ENCODE results near the gene HCN3. TPM values are rescaled to one million over a fixed set of nuclear protein-coding genes. Genes with fewer than 3 reads are reported as not detected.

HCN3 gene
- total RNA-seq, 1 donor from 2014 or later: 7.3 TPM

- Mint-ChIP-seq H3K27ac (ENCODE audit: unreplicated experiment) (no peak overlapping the region), H3K4me3 (ENCODE audit: unreplicated experiment) (no peak overlapping the region), H3K4me1 (ENCODE audit: unreplicated experiment) (peaks cover 4% of the 10 kb centered on the region), H3K9me3 (ENCODE audit: unreplicated experiment) (no peaks in the 10 kb centered on the region), H3K27me3 (ENCODE audit: unreplicated experiment) (peaks cover 19% of the 10 kb centered on the region), H3K36me3 (ENCODE audit: low read depth, unreplicated experiment) (peaks cover 9% of the 10 kb centered on the region)
- DNase-seq (ENCODE audit: low spot score): no peak
- TF ChIP-seq CTCF (IDR thresholded peaks at IDR 0.05; ENCODE audit: unreplicated experiment): no peak
These were observed 16.0 kb downstream of the HCN3 start for GRCh38 chr1:155293086-155293749.

- TF ChIP-seq CTCF (IDR thresholded peaks at IDR 0.05; ENCODE audit: unreplicated experiment): no peak
- peaks cover 18% of the 10 kb centered on the region for H3K27me3 Mint-ChIP-seq (ENCODE audit: unreplicated experiment)
- peak overlapping the region; percentile 87 for H3K4me3 Mint-ChIP-seq (ENCODE audit: unreplicated experiment)
- H3K36me3 Mint-ChIP-seq (ENCODE audit: low read depth, unreplicated experiment): no peaks in the 10 kb centered on the region
- no peaks in the 10 kb centered on the region for H3K9me3 Mint-ChIP-seq (ENCODE audit: unreplicated experiment)
- no peak for DNase-seq (ENCODE audit: low spot score)
- H3K27ac Mint-ChIP-seq (ENCODE audit: unreplicated experiment): peak overlapping the region; percentile 31
- peaks cover 4% of the 10 kb centered on the region for H3K4me1 Mint-ChIP-seq (ENCODE audit: unreplicated experiment)
These were observed 17.4 kb downstream of the HCN3 start for GRCh38 chr1:155294520-155295182.

- Mint-ChIP-seq H3K36me3 (ENCODE audit: low read depth, unreplicated experiment) (no peaks in the 10 kb centered on the region), H3K4me1 (ENCODE audit: unreplicated experiment) (peaks cover 4% of the 10 kb centered on the region), H3K27ac (ENCODE audit: unreplicated experiment) (no peak overlapping the region), H3K4me3 (ENCODE audit: unreplicated experiment) (peak overlapping the region; percentile 87), H3K27me3 (ENCODE audit: unreplicated experiment) (peaks cover 17% of the 10 kb centered on the region), H3K9me3 (ENCODE audit: unreplicated experiment) (no peaks in the 10 kb centered on the region)
- no peak for TF ChIP-seq CTCF (IDR thresholded peaks at IDR 0.05; ENCODE audit: unreplicated experiment)
- no peak for DNase-seq (ENCODE audit: low spot score)
These were observed 18.1 kb downstream of the HCN3 start for GRCh38 chr1:155295183-155295941.

GRCh38 chr1:155295942-155296267 lies 18.6 kb downstream of the HCN3 start:
- peaks cover 17% of the 10 kb centered on the region for H3K27me3 Mint-ChIP-seq (ENCODE audit: unreplicated experiment)
- no peaks in the 10 kb centered on the region for H3K36me3 Mint-ChIP-seq (ENCODE audit: low read depth, unreplicated experiment)
- peaks cover 4% of the 10 kb centered on the region for H3K4me1 Mint-ChIP-seq (ENCODE audit: unreplicated experiment)
- H3K4me3 Mint-ChIP-seq (ENCODE audit: unreplicated experiment): peak overlapping the region; percentile 25
- DNase-seq (ENCODE audit: low spot score): no peak
- no peak for TF ChIP-seq CTCF (IDR thresholded peaks at IDR 0.05; ENCODE audit: unreplicated experiment)
- no peaks in the 10 kb centered on the region for H3K9me3 Mint-ChIP-seq (ENCODE audit: unreplicated experiment)
- no peak overlapping the region for H3K27ac Mint-ChIP-seq (ENCODE audit: unreplicated experiment)

GRCh38 chr1:155296661-155297060 lies 19.4 kb downstream of the HCN3 start:
- no peak for TF ChIP-seq CTCF (IDR thresholded peaks at IDR 0.05; ENCODE audit: unreplicated experiment)
- Mint-ChIP-seq H3K27ac (ENCODE audit: unreplicated experiment) (no peak overlapping the region), H3K27me3 (ENCODE audit: unreplicated experiment) (peaks cover 15% of the 10 kb centered on the region), H3K36me3 (ENCODE audit: low read depth, unreplicated experiment) (peaks cover 4% of the 10 kb centered on the region), H3K4me1 (ENCODE audit: unreplicated experiment) (peaks cover 10% of the 10 kb centered on the region), H3K4me3 (ENCODE audit: unreplicated experiment) (peak overlapping the region; percentile 43), H3K9me3 (ENCODE audit: unreplicated experiment) (no peaks in the 10 kb centered on the region)
- no peak for DNase-seq (ENCODE audit: low spot score)
